Psoas muscle (tissue), 8 donors: ENCODE data around the gene LCN15. TPM values are rescaled to one million over a fixed set of nuclear protein-coding genes. Genes with fewer than 3 reads are reported as not detected.

Experiments used
- ATAC-seq, 4 donors: fragments of 200-7000 bp; cut with Tn5 transposase; one replicate each; pipeline ENCODE4 v1.9.1; 2020; ENCODE audit warnings: moderate library complexity in 3 of 4, mild to moderate bottlenecking in 2 of 4
- DNase-seq, 2 donors: peaks; one replicate each; pipeline ENCODE4 v3.0.0-alpha.2; 2020
- H3K27ac ChIP-seq: fragments of 200-600 bp; one replicate; pipeline ENCODE4 v1.8.0; 2022
- H3K27me3 ChIP-seq, 3 donors: fragments of 200-600 bp in 1 of 3; one replicate each; pipeline versions ENCODE4 v1.6.1 to v1.8.0; 2013 to 2022; ENCODE audit warnings: low read length in 2 of 3, mild to moderate bottlenecking in 2 of 3, moderate library complexity in 1 of 3; ENCODE audit not compliant: insufficient read depth in 3 of 3
- H3K36me3 ChIP-seq, 2 donors: fragments of 200-600 bp in 1 of 2; one replicate each; pipeline versions ENCODE4 v1.6.1 to v1.8.0; 2013 to 2022; ENCODE audit warnings: low read depth in 1 of 2, mild to moderate bottlenecking in 1 of 2, moderate library complexity in 1 of 2; ENCODE audit not compliant: insufficient read depth in 1 of 2
- H3K4me1 ChIP-seq: fragments of 200-600 bp; one replicate; pipeline ENCODE4 v1.8.0; 2022
- H3K4me3 ChIP-seq: fragments of 200-600 bp; one replicate; pipeline ENCODE4 v1.8.0; 2022; ENCODE audit warnings: mild to moderate bottlenecking
- H3K9me3 ChIP-seq: fragments of 200-600 bp; one replicate; pipeline ENCODE4 v1.8.0; 2022
- CTCF ChIP-seq: fragments of 200-600 bp; IDR thresholded peaks from one replicate; pipeline ENCODE4 v1.8.0; 2022; ENCODE audit warnings: antibody characterized with exemption
- WGBS, 3 donors: extraction: QIAGEN DNeasy Blood & Tissue Kit; methylation state at CpG; one replicate each; pipeline versions ENCODE4 v1.1.6 to v1.1.7; 2013; 5-methylcytosine and 5-hydroxymethylcytosine counted together
- intact Hi-C, 2 donors: fragments of 100-400 bp; cut with DNase I; formaldehyde crosslinking; loops; one replicate each; pipeline versions ENCODE4 v1.11.0 to v1.14.2; 2022
- polyA plus RNA-seq, 3 donors: library from polyadenylated mRNA; stranded (reverse); fragments of 200-250 nt; gene quantifications; one replicate each; pipeline ENCODE4 v1.2.3, GENCODE V29; 2013
- total RNA-seq, 4 donors: library from RNA; stranded (reverse); fragmentation: NEBNext Ultra II Directional in 2 of 4; extraction: Animal tissue kit (Norgen Biotek cat#: 25700) in 2 of 4; gene quantifications; one replicate each; pipeline versions ENCODE4 v1.2.1 to v1.2.4, GENCODE V29; 2021 to 2023
- donor health status: healthy with polysubstance abuse.
- donor health status: DM: no; HTN: no; CAD: no; lungs with moderate emphysema.
- donor health status: Bipolar disorder and iron deficiency.
- donor health status: healthy.
- donor health status: DM: yes; HTN: yes; CAD: no.
- donor health status: DM: no; HTN: no; CAD: no.
- donor health status: DM: no; HTN: no; CAD: no.
- donor health status: DM: yes; HTN: yes; CAD: no.

Gene LCN15
- total and polyA plus RNA-seq, 7 donors = 0.14 to 1.4 (median 0.22) TPM; not detected in 4

GRCh38 chr9:136744773-136745172 lies 19.5 kb downstream of the LCN15 start:
- Histone ChIP-seq H3K9me3 (no peaks in the 10 kb centered on the region), H3K27me3 (peaks cover 0 to 39% (median 16%) of the 10 kb centered on the region in 3 donors), H3K27ac (no peak overlapping the region), H3K36me3 (no peaks in the 10 kb centered on the region), H3K4me1 (no peaks in the 10 kb centered on the region), H3K4me3 (no peak overlapping the region)
- 90 to 92% (median 91%) methylated on average over 15 to 18 of the region's 18 CpGs for WGBS, 3 donors
- no peak for TF ChIP-seq CTCF
- ATAC-seq (no peak), DNase-seq (peak in 1 of 2 donors; percentile 9)
- intact Hi-C loops = no loop called here

DNA sequence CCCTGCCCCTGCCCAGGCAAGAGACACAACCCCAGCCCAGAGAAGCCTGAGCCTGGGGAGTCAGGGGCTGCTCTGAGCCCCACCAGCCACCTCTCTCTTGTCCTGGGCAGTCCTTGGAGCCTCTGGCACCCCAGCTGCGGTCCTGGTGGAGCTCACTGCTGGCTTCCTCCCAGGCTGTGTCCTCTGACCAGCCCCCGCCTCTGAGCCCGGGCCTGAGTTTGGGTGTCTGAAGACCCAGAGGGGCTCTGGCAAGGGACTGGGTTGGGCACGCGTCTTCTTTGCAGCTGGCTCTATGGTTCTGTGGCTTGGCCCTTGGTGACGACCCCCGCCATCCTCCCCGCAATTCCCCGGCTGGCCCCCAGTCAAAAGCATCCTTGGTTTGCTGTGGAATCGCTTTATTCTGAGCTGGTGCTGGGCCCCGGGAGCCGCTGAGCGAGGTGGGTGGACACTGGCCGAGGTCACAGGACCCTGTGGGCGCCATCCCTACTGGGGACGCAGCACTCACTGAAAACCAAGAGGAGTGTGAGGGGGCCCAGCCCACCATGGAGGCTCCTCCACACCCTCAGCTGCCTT lies 20.6 kb downstream of the LCN15 start:
- TF ChIP-seq CTCF = no peak
- no peak overlapping the region for H3K4me3 ChIP-seq
- no peaks in the 10 kb centered on the region for H3K4me1 ChIP-seq
- no peaks in the 10 kb centered on the region for H3K9me3 ChIP-seq
- WGBS, 3 donors = 74 to 77% (median 77%) methylated on average over 16 of the region's 16 CpGs
- DNase-seq = no peak
- H3K27ac ChIP-seq = no peak overlapping the region
- peaks cover 0 to 42% (median 16%) of the 10 kb centered on the region in 3 donors for H3K27me3 ChIP-seq
- ATAC-seq = no peak
- intact Hi-C loops = no loop called here
- no peaks in the 10 kb centered on the region for H3K36me3 ChIP-seq

DNA sequence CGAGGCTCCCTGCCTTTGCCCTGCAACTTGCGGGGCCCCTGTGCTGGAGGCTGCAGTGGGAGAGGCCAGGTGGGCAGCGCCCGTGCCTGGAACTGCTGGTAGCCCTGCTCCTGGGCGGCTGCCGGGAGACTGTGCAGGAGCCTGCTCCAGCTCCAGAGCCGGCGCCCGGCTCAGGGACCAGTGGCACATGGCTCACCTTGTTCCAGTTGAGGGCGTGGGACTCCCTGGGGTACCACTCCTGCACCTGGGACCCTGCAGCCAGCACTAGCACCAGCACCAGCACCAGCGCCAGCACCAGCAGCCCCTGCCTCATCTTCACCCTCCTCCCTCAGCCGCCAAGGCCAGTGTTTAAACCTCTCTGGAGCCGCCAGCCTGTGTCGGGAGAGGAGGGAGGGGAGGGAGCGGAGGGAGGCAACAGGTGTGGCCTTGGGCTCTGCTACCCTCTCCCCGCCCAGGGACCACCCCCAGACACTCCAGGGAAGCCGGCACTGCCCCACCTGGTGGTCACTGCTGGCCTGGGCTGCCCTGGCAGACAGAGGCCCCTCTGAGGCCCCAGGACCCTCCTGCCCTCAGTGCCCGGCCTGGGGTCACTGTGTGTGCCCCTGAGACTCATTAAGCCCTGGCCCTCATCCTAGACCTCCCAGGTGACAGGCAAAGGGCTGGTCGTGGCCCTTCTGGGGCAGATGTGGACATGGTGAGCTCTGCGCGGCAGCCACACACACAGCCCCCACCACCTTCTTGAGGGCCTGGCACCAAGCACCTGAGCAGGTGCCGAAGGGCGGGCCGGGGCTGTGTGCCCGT lies 21.5 kb downstream of the LCN15 start, which contains the start of gene LCN10:
Gene LCN10, minus strand, starts transcription at position 350 of the 801 bp plus-strand sequence. Its CDS starts 37 bp downstream, at position 313.
- H3K27ac ChIP-seq = no peak within 1 kb of the TSS
- no peak for DNase-seq
- H3K27me3 ChIP-seq = peaks cover 0 to 45% (median 16%) of the 10 kb centered on the region in 3 donors
- H3K36me3 ChIP-seq = no peaks in the 10 kb centered on the region
- WGBS, 3 donors = 36 to 45% (median 36%) methylated on average over 17 to 25 of the region's 25 CpGs
- peak in 3 of 4 donors; percentile 4 to 32 (median 29) for ATAC-seq
- no peaks in the 10 kb centered on the region for H3K4me1 ChIP-seq
- TF ChIP-seq CTCF = no peak
- intact Hi-C loops = no loop called here
- no peaks in the 10 kb centered on the region for H3K9me3 ChIP-seq
- H3K4me3 ChIP-seq = no peak within 1 kb of the TSS

DNA sequence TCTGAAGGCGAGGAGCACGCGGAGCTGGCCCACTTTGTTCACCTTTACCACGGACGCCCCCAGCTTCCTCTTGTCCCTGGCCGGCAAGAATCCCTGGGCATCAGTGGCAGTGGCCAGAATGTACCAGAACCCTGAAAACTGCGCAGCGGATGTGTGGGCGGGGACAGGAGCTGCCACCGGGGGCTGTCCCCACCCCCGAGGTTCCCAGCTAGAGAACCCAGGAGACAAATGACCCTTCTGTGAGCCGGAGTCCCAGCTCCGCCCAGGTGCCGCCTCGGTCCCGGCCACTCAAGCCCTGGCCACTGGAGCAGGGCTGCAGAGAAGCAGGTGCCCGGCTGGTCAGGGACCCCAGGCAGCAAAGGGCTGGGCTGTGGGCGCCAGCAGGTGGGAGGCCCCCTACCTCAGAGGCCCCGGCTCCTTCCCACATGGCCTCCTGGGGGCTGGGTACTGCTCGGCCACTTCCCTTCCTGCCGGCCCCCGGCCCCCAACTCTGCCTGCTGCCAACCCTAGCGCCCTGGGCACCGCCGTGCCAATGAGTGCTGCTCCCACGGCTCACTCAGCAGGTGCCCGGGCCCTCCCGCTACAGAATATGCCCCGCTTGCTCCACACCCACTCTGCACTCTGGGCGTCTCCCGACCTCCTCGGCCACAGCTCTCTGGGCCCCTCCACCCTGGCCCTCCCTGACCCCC lies 22.3 kb downstream of the LCN15 start:
- 24 to 33% (median 30%) methylated on average over 24 to 32 of the region's 32 CpGs for WGBS, 3 donors
- H3K4me3 ChIP-seq = no peak overlapping the region
- no peaks in the 10 kb centered on the region for H3K4me1 ChIP-seq
- no peak overlapping the region for H3K27ac ChIP-seq
- TF ChIP-seq CTCF = no peak
- ATAC-seq (peak in 3 of 4 donors; percentile 15 to 38 (median 16)), DNase-seq (no peak)
- no peaks in the 10 kb centered on the region for H3K9me3 ChIP-seq
- H3K27me3 ChIP-seq = peaks cover 0 to 45% (median 16%) of the 10 kb centered on the region in 3 donors
- no peaks in the 10 kb centered on the region for H3K36me3 ChIP-seq
- intact Hi-C loops = no loop called here
